Body of pancreas (tissue), 4 donors: Measurements from ENCODE around the gene USP7.

Experiments used
- POLR2A ChIP-seq, 3 donors: fragments of 450-650 bp; IDR thresholded peaks; one replicate each; pipeline ENCODE4 v1.6.1; 2016; ENCODE audit warnings: antibody characterized with exemption in 3 of 3, mild to moderate bottlenecking in 2 of 3
- TF ChIP-seq, protein P1 (sequence below), 7 experiments: fragments of 450-650 bp in 4 of 7; fragments of 200-600 bp in 3 of 7; sonication (generic) in 3 of 7; IDR thresholded peaks; one replicate each; pipeline ENCODE4 v1.5.1; 2016 to 2019; ENCODE audit warnings: antibody characterized with exemption in 7 of 7

DNA sequence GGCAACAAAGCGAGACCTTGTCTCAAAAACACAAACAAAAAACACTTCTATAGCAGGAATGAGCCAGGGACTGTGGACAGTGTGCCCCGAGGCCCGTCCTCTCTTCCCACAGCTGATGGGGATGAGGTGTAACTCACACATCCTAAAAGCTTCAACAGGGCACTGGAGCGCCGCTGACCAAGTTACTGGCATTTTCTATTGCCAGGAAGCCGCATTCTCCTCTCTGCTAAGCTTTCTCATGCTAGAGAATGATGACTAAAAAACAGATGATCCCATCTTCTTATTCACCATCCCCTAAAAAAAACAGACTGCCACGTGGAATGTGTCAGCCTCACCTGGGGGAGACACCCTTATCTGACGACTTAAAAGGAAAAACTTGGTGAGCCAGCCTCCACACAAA, 111.2 kb downstream of the USP7 start:
- TF ChIP-seq, protein P1, sequence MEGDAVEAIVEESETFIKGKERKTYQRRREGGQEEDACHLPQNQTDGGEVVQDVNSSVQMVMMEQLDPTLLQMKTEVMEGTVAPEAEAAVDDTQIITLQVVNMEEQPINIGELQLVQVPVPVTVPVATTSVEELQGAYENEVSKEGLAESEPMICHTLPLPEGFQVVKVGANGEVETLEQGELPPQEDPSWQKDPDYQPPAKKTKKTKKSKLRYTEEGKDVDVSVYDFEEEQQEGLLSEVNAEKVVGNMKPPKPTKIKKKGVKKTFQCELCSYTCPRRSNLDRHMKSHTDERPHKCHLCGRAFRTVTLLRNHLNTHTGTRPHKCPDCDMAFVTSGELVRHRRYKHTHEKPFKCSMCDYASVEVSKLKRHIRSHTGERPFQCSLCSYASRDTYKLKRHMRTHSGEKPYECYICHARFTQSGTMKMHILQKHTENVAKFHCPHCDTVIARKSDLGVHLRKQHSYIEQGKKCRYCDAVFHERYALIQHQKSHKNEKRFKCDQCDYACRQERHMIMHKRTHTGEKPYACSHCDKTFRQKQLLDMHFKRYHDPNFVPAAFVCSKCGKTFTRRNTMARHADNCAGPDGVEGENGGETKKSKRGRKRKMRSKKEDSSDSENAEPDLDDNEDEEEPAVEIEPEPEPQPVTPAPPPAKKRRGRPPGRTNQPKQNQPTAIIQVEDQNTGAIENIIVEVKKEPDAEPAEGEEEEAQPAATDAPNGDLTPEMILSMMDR (IDR thresholded peaks at IDR 0.05), result no peak
- TF ChIP-seq POLR2A (IDR thresholded peaks at IDR 0.05), result no peak
